ENCODE data around the gene MIAT. TPM values are rescaled to one million over a fixed set of nuclear protein-coding genes. Genes with fewer than 3 reads are reported as not detected.
A peak's percentile ranks its signal among the peaks of the same experiment; 100 is the strongest.

Gene MIAT
- total RNA-seq, 1 donor from 2014 or later: 0.53 TPM

DNA sequence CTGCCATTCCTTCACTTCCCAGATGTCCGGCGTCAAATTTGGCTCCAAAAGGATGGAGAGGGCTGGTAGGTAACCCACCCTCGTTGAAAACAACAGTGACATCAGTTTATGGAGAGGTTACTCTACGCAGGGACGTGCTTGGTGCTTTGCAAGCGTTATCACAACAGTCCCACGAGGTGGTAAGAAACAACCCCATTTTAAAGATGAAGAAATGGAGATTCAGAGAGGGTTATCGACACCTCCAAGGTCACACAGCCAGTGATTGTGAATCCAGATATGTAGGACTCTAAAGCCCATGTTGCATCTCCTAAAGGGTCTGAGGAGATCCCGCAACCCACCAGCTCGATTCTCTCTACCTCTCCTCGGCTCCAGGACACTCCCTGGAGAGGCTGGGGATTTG lies 773 bp downstream of the MIAT start:
- Histone ChIP-seq H3K36me3 (ENCODE audit: control insufficient read depth, insufficient read depth, low read length) (no peaks in the 10 kb centered on the region), H3K27me3 (ENCODE audit: control insufficient read depth, insufficient read depth, low read length) (peaks cover 16% of the 10 kb centered on the region), H3K4me3 (ENCODE audit: low read depth, low read length) (no peak overlapping the region)
- no peak for DNase-seq (ENCODE audit: low read depth)
- no peak for FAIRE-seq
- TF ChIP-seq, protein P1, sequence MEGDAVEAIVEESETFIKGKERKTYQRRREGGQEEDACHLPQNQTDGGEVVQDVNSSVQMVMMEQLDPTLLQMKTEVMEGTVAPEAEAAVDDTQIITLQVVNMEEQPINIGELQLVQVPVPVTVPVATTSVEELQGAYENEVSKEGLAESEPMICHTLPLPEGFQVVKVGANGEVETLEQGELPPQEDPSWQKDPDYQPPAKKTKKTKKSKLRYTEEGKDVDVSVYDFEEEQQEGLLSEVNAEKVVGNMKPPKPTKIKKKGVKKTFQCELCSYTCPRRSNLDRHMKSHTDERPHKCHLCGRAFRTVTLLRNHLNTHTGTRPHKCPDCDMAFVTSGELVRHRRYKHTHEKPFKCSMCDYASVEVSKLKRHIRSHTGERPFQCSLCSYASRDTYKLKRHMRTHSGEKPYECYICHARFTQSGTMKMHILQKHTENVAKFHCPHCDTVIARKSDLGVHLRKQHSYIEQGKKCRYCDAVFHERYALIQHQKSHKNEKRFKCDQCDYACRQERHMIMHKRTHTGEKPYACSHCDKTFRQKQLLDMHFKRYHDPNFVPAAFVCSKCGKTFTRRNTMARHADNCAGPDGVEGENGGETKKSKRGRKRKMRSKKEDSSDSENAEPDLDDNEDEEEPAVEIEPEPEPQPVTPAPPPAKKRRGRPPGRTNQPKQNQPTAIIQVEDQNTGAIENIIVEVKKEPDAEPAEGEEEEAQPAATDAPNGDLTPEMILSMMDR (IDR thresholded peaks at IDR 0.05; ENCODE audit: insufficient read depth, low read length, severe bottlenecking): no peak

DNA sequence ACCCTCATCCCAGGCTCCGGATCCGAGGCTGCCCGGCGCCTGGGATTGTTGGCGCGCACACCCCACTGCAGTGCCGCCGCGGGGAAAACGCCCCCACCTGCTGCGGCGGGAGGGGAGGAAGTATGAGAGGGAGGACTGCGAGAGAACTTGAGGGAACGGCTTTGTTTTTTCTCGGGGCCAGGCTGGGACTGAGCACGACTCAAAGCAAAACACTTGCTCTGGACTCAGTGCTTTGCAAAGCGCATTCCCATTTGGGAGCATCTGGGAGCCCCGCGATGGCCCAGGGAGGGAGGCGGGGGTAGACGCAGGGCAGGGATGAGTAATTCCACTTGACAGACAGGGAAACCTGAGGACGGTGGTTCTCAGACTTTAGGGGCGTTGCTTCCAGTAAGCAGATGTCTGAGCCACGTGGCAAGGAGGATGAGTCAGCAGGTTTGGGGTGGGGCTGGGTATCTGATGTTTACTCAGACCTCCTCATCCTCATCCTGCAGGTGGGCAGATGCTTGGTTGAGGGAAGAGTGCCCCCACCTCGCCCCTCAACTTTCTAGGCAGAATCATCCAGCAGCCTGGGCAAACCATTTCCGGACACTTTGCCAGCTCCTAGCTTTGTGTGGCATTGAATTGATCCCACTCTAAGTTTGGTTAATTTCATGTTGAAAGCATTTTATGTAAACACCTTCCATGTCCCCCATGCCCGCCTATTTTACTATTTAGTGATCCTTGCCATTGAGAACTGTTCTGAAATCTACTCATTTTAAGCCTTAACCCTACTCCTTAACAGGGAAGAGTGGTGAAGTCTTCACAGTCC lies 1.5 kb downstream of the MIAT start:
- FAIRE-seq (peak; percentile 68), DNase-seq (ENCODE audit: low read depth) (peak; percentile 96)
- peaks cover 15% of the 10 kb centered on the region for H3K27me3 ChIP-seq (ENCODE audit: control insufficient read depth, insufficient read depth, low read length)
- TF ChIP-seq, protein P1 (IDR thresholded peaks at IDR 0.05; ENCODE audit: insufficient read depth, low read length, severe bottlenecking): no peak
- H3K36me3 ChIP-seq (ENCODE audit: control insufficient read depth, insufficient read depth, low read length): no peaks in the 10 kb centered on the region
- no peak overlapping the region for H3K4me3 ChIP-seq (ENCODE audit: low read depth, low read length)

DNA sequence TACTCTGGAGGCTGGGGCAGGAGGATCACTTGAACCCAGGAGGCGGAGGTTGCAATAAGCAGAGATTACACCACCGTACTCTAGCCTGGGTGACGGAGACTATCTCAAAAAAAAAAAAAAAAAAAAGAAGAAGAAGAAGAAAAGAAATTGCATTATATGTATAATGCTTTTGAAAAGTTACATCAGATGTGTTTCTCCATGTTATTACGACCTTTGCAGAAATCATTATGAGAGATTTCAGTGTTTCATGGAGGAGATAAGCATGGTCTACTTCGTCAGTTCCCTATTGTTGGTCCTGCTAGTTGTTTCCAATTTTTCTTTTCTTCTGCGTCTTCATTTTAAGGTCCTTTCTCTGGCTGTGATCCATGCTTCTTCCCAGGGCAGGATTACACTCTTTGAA lies 3.0 kb downstream of the MIAT start:
- H3K27me3 ChIP-seq (ENCODE audit: control insufficient read depth, insufficient read depth, low read length): peaks cover 15% of the 10 kb centered on the region

DNA sequence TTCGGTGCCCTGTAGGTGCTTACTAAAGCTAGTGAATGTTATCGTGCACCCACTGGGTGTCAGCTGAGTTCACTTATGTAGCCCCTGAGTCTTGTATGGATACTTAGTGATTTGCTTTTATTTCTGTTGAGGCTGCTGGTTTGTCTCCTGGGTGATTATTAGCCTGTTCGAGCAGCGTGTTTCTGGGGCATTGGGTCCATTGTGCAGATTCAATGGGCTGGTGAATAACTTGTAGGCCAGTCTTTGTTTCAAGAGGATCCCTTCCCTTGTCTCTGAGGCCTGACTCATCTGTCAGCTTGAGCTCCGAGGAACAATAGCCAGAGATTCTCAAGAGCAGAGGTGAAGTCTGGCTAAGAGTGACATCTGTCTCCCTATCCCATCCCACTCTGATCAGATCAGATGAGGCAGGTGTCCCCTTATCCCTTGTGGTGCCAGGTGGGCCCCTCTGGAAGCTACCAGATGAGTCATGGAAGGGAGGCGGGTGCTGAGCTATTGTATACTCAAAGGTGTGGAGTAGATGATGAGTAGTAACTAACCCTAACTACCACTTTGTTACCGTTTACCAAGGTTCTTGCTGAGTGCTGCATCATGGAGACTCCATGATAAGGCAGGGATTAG lies 3.7 kb downstream of the MIAT start:
- Histone ChIP-seq H3K27me3 (ENCODE audit: control insufficient read depth, insufficient read depth, low read length) (peaks cover 15% of the 10 kb centered on the region), H3K4me3 (ENCODE audit: low read depth, low read length) (no peak overlapping the region), H3K36me3 (ENCODE audit: control insufficient read depth, insufficient read depth, low read length) (no peaks in the 10 kb centered on the region)
- DNase-seq (ENCODE audit: low read depth) (peak; percentile 54), FAIRE-seq (peak; percentile 73)
- TF ChIP-seq, protein P1 (IDR thresholded peaks at IDR 0.05; ENCODE audit: insufficient read depth, low read length, severe bottlenecking): no peak

More for the DNA sequence above, 3.0 kb downstream of the MIAT start:
- DNase-seq (ENCODE audit: low read depth): no peak
- H3K36me3 ChIP-seq (ENCODE audit: control insufficient read depth, insufficient read depth, low read length): no peaks in the 10 kb centered on the region
- TF ChIP-seq, protein P1 (IDR thresholded peaks at IDR 0.05; ENCODE audit: insufficient read depth, low read length, severe bottlenecking): no peak
- H3K4me3 ChIP-seq (ENCODE audit: low read depth, low read length): no peak overlapping the region
- no peak for FAIRE-seq

DNA sequence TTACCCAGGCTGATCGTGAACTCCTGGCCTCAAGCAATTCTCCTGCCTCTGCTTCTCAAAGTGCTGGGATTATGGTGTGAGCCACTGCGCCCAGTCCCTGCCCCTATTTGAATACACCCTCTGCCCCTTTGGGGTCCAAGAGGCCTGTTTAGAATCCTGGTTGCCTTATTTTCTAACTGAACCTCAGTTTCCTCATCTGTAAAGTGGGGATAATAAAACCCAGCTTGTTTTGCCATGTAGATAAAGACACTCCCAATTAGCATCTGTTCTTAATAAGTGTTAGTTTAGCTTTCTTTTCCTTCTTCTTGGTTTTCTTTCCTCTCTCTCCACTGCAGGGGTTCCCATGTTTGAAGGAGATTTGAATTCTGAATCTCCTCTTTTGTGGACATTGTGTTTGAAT lies 4.8 kb downstream of the MIAT start:
- DNase-seq (ENCODE audit: low read depth) (no peak), FAIRE-seq (no peak)
- Histone ChIP-seq H3K36me3 (ENCODE audit: control insufficient read depth, insufficient read depth, low read length) (no peaks in the 10 kb centered on the region), H3K27me3 (ENCODE audit: control insufficient read depth, insufficient read depth, low read length) (peaks cover 11% of the 10 kb centered on the region), H3K4me3 (ENCODE audit: low read depth, low read length) (no peak overlapping the region)
- TF ChIP-seq, protein P1 (IDR thresholded peaks at IDR 0.05; ENCODE audit: insufficient read depth, low read length, severe bottlenecking): no peak

Measured in bronchial epithelial cell (primary cell).